ENCODE measurements around the gene MBOAT2. TPM values are rescaled to one million over a fixed set of nuclear protein-coding genes. Genes with fewer than 3 reads are reported as not detected.

MBOAT2 gene
- total RNA-seq, 2 donors from 2014 or later: 6.7 to 13.5 TPM

GRCh38 chr2:8861797-8862196 is 141.7 kb downstream of the MBOAT2 start:
- TF ChIP-seq POLR2A (IDR thresholded peaks at IDR 0.05): no peak
- TF ChIP-seq, protein P1, sequence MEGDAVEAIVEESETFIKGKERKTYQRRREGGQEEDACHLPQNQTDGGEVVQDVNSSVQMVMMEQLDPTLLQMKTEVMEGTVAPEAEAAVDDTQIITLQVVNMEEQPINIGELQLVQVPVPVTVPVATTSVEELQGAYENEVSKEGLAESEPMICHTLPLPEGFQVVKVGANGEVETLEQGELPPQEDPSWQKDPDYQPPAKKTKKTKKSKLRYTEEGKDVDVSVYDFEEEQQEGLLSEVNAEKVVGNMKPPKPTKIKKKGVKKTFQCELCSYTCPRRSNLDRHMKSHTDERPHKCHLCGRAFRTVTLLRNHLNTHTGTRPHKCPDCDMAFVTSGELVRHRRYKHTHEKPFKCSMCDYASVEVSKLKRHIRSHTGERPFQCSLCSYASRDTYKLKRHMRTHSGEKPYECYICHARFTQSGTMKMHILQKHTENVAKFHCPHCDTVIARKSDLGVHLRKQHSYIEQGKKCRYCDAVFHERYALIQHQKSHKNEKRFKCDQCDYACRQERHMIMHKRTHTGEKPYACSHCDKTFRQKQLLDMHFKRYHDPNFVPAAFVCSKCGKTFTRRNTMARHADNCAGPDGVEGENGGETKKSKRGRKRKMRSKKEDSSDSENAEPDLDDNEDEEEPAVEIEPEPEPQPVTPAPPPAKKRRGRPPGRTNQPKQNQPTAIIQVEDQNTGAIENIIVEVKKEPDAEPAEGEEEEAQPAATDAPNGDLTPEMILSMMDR (IDR thresholded peaks at IDR 0.05): no peak
- no peak for DNase-seq
- Histone ChIP-seq H3K27ac (no peak overlapping the region), H3K4me1 (no peaks in the 10 kb centered on the region), H3K36me3 (replicated peaks in 1 of 2; ENCODE audit: insufficient read depth in 1 of 2, low read depth in 2 of 2) (no peaks in the 10 kb centered on the region), H3K9me3 (no peaks in the 10 kb centered on the region), H3K4me3 (no peak overlapping the region), H3K27me3 (no peaks in the 10 kb centered on the region)
- intact Hi-C loops (cut with DNase I): no loop called here
- ATAC-seq: no peak
- WGBS, 2 donors: 23 to 75% methylated on average over 1 of the region's 1 CpG

GRCh38 chr2:8860239-8860638 is 143.2 kb downstream of the MBOAT2 start:
- no peak for TF ChIP-seq POLR2A (IDR thresholded peaks at IDR 0.05)
- TF ChIP-seq, protein P1 (IDR thresholded peaks at IDR 0.05): no peak
- intact Hi-C loops (cut with DNase I): no loop called here
- Histone ChIP-seq H3K36me3 (replicated peaks in 1 of 2; ENCODE audit: insufficient read depth in 1 of 2, low read depth in 2 of 2) (no peaks in the 10 kb centered on the region), H3K27me3 (no peaks in the 10 kb centered on the region), H3K9me3 (no peaks in the 10 kb centered on the region), H3K27ac (no peak overlapping the region), H3K4me3 (no peak overlapping the region), H3K4me1 (no peaks in the 10 kb centered on the region)
- 49 to 55% methylated on average over 2 of the region's 2 CpGs for WGBS, 2 donors
- no peak for ATAC-seq
- no peak for DNase-seq

GRCh38 chr2:8858910-8859309 is 144.6 kb downstream of the MBOAT2 start:
- no peak for ATAC-seq
- no peaks in the 10 kb centered on the region for H3K27me3 ChIP-seq
- no peak for DNase-seq
- H3K36me3 ChIP-seq (replicated peaks in 1 of 2; ENCODE audit: insufficient read depth in 1 of 2, low read depth in 2 of 2): no peaks in the 10 kb centered on the region
- WGBS, 2 donors: 29 to 30% methylated on average over 1 of the region's 1 CpG
- intact Hi-C loops (cut with DNase I): no loop called here
- no peak overlapping the region for H3K27ac ChIP-seq
- H3K9me3 ChIP-seq: no peaks in the 10 kb centered on the region
- H3K4me1 ChIP-seq: no peaks in the 10 kb centered on the region
- H3K4me3 ChIP-seq: no peak overlapping the region
- no peak for TF ChIP-seq POLR2A (IDR thresholded peaks at IDR 0.05)

GRCh38 chr2:8858264-8858663 is 145.2 kb downstream of the MBOAT2 start:
- no peaks in the 10 kb centered on the region for H3K36me3 ChIP-seq (replicated peaks in 1 of 2; ENCODE audit: insufficient read depth in 1 of 2, low read depth in 2 of 2)
- H3K27me3 ChIP-seq: no peaks in the 10 kb centered on the region
- H3K4me3 ChIP-seq: no peak overlapping the region
- H3K27ac ChIP-seq: no peak overlapping the region
- no peak for ATAC-seq
- no peak for DNase-seq
- no peaks in the 10 kb centered on the region for H3K4me1 ChIP-seq
- intact Hi-C loops (cut with DNase I): no loop called here
- no peaks in the 10 kb centered on the region for H3K9me3 ChIP-seq
- WGBS, 2 donors: 92 to 95% methylated on average over 7 of the region's 7 CpGs
- no peak for TF ChIP-seq POLR2A (IDR thresholded peaks at IDR 0.05)
- TF ChIP-seq, protein P1 (IDR thresholded peaks at IDR 0.05): no peak

DNA sequence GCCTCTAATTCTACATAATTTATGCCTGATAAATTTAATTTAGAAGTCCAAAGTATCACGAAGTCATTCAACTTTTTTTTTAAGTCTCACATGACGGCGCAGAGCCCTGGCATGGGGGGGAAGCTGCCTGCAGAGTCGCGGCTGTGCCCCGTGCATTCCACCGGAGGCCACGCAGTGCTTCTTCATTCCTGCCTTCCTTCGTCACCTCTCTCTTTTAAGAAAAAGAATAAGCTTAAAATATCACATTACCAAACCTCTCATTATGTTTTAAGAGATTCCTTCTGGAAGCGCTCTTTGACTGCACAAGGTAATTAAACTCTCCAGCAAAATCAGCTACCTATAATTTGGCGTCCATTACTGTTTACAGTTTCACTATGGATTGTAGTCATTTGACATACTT is 145.8 kb downstream of the MBOAT2 start:
- 88 to 90% methylated on average over 11 of the region's 11 CpGs for WGBS, 2 donors
- intact Hi-C loops (cut with DNase I): no loop called here
- DNase-seq (no peak), ATAC-seq (no peak)
- TF ChIP-seq POLR2A (IDR thresholded peaks at IDR 0.05): no peak
- TF ChIP-seq, protein P1 (IDR thresholded peaks at IDR 0.05): no peak
- no peaks in the 10 kb centered on the region for H3K36me3 ChIP-seq (replicated peaks in 1 of 2; ENCODE audit: insufficient read depth in 1 of 2, low read depth in 2 of 2)
- no peak overlapping the region for H3K27ac ChIP-seq
- no peaks in the 10 kb centered on the region for H3K9me3 ChIP-seq
- no peaks in the 10 kb centered on the region for H3K4me1 ChIP-seq
- no peaks in the 10 kb centered on the region for H3K27me3 ChIP-seq
- no peak overlapping the region for H3K4me3 ChIP-seq

Measured in body of pancreas (tissue), 4 donors.